Forelimb muscle (tissue), 1 donor: ENCODE results near the gene CELF5. TPM values are rescaled to one million over a fixed set of nuclear protein-coding genes. Genes with fewer than 3 reads are reported as not detected.
"Not testable (repeated sequence)": the region's sequence is repeated elsewhere in the genome, so short reads cannot be mapped to it uniquely, and the experiment has no call there.

Experiments
- DNase-seq: peaks from one replicate; pipeline ENCODE4 v3.0.0-alpha.2; 2013; ENCODE audit warnings: low read depth
- polyA plus RNA-seq: library from polyadenylated mRNA; unstranded; fragments of 120-200 nt; gene quantifications from one replicate; pipeline ENCODE4 v1.2.1, GENCODE V29; 2013; ENCODE audit not compliant: insufficient read length

CELF5 gene
- polyA plus RNA-seq, 1 donor = 0.15 TPM

- no peak for DNase-seq
These were observed 49.9 kb downstream of the CELF5 start for GRCh38 chr19:3274245-3274941.

- no peak for DNase-seq
These were observed 50.6 kb downstream of the CELF5 start for GRCh38 chr19:3274942-3275582.

- no peak for DNase-seq
These were observed 51.3 kb downstream of the CELF5 start for GRCh38 chr19:3275583-3276340.

- no peak for DNase-seq
These were observed 51.9 kb downstream of the CELF5 start for GRCh38 chr19:3276341-3276799.

GRCh38 chr19:3277649-3278048 is 53.2 kb downstream of the CELF5 start:
- no peak for DNase-seq

- DNase-seq = no peak
These were observed 53.8 kb downstream of the CELF5 start for GRCh38 chr19:3278294-3278693.

GRCh38 chr19:3278749-3279148 is 54.3 kb downstream of the CELF5 start:
- DNase-seq = no peak

- DNase-seq = no peak
These were observed 54.8 kb downstream of the CELF5 start for GRCh38 chr19:3279306-3279705.

- DNase-seq = no peak
These were observed 56.6 kb downstream of the CELF5 start for GRCh38 chr19:3281026-3281425.

- no peak for DNase-seq
These were observed 57.7 kb downstream of the CELF5 start for GRCh38 chr19:3282155-3282554.

- no peak for DNase-seq
These were observed 58.1 kb downstream of the CELF5 start for GRCh38 chr19:3282564-3282963.

GRCh38 chr19:3283246-3283751 is 58.8 kb downstream of the CELF5 start:
- DNase-seq = no peak

GRCh38 chr19:3283886-3284657 is 59.6 kb downstream of the CELF5 start:
- no peak for DNase-seq

- no peak for DNase-seq
These were observed 60.5 kb downstream of the CELF5 start for GRCh38 chr19:3284759-3285646.

- no peak for DNase-seq
These were observed 61.3 kb downstream of the CELF5 start for GRCh38 chr19:3285647-3286176.

GRCh38 chr19:3287814-3288213 is 63.4 kb downstream of the CELF5 start:
- DNase-seq = no peak

GRCh38 chr19:3288437-3288836 is 64.0 kb downstream of the CELF5 start:
- not testable (repeated sequence) for DNase-seq

- DNase-seq = no peak
These were observed 65.6 kb downstream of the CELF5 start for GRCh38 chr19:3289971-3290569.

- DNase-seq = not testable (repeated sequence)
These were observed 66.4 kb downstream of the CELF5 start for GRCh38 chr19:3290858-3291257.

GRCh38 chr19:3291644-3292043 is 67.2 kb downstream of the CELF5 start:
- DNase-seq = no peak
